IPS DF 6.9 (cell line): Measurements from ENCODE around the gene UBE3A.
"Not testable (repeated sequence)": the region's sequence is repeated elsewhere in the genome, so short reads cannot be mapped to it uniquely, and the experiment has no call there.

ENCODE experiments used
- DNase-seq: peaks from one replicate; pipeline ENCODE4 v3.0.0-alpha.2; 2013; ENCODE audit warnings: low read depth, low spot score
- H3K27ac ChIP-seq: one replicate; pipeline ENCODE4 v1.5.1; 2013; ENCODE audit warnings: low read length, control low read depth
- H3K27me3 ChIP-seq: 2 replicates; pipeline ENCODE4 v1.6.1; 2013; ENCODE audit warnings: mild to moderate bottlenecking, low read length; ENCODE audit not compliant: control insufficient read depth, insufficient read depth
- H3K36me3 ChIP-seq: 2 replicates; pipeline ENCODE4 v1.6.1; 2013; ENCODE audit warnings: low read length; ENCODE audit not compliant: control insufficient read depth, insufficient read depth
- H3K4me1 ChIP-seq: 2 replicates; pipeline ENCODE4 v1.6.1; 2013; ENCODE audit warnings: low read length; ENCODE audit not compliant: control insufficient read depth, insufficient read depth
- H3K4me3 ChIP-seq: 2 replicates; pipeline ENCODE4 v1.5.1; 2013; ENCODE audit warnings: mild to moderate bottlenecking, low read length
- H3K9me3 ChIP-seq: 2 replicates; pipeline ENCODE4 v1.6.1; 2013; ENCODE audit warnings: low read length, inconsistent platforms; ENCODE audit not compliant: control insufficient read depth, insufficient read depth
- WGBS: extraction: QIAGEN DNeasy Blood & Tissue Kit; methylation state at CpG from one replicate; pipeline ENCODE4 v1.1.7; 2013; ENCODE audit warnings: mixed read lengths, missing lambda C conversion rate; ENCODE audit not compliant: insufficient read length, insufficient coverage; 5-methylcytosine and 5-hydroxymethylcytosine counted together

Gene UBE3A

DNA sequence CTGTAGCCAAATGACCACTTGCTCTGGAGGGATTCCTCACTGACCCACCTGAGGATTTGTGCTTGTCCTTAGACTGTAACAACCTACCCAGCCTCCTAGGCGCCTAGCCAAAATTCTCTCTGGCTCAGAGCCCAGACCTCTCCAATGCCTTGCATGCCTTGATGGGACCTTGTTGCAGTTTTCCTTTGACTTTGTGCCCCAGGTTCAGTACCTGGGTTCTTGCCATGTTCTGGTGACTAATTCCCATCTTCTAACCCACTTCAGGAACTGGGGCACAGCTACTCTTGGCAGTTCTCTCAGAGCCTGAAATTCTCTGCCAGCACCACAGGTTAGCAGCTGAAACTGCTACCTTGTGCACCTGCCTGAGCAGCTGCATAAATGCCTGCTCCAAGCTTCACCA is 27.0 kb upstream of the UBE3A start:
- H3K27me3 ChIP-seq, result no peaks in the 10 kb centered on the region
- no peak for DNase-seq
- WGBS, result no CpG with 5 or more reads among the region's 1 CpG
- H3K27ac ChIP-seq, result no peak overlapping the region
- H3K36me3 ChIP-seq, result no peaks in the 10 kb centered on the region
- no peaks in the 10 kb centered on the region for H3K9me3 ChIP-seq
- no peak overlapping the region for H3K4me3 ChIP-seq
- H3K4me1 ChIP-seq, result no peaks in the 10 kb centered on the region

DNA sequence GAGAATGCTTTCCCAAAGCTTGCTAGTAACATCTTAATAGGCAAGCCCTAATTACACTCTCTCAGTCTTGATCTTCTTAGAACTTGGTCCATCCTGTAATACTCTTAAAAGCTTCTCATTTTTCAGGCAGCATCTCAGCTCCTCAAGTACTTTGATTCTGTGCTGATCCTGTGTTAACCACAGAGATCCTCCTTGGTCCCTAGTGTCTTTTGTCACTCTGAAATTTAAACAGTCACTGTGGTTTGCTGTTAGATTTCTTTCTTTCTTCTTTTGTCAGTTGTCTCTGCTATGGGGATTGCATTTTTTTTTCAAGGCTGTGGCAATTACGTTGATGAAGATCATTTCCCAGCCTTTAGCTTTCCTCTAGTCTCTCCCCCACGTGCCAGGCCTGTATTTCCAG is 26.0 kb upstream of the UBE3A start:
- Histone ChIP-seq H3K27me3 (no peaks in the 10 kb centered on the region), H3K9me3 (no peaks in the 10 kb centered on the region), H3K4me3 (no peak overlapping the region), H3K4me1 (no peaks in the 10 kb centered on the region), H3K36me3 (no peaks in the 10 kb centered on the region), H3K27ac (no peak overlapping the region)
- no CpG with 5 or more reads among the region's 2 CpGs for WGBS
- DNase-seq, result no peak

DNA sequence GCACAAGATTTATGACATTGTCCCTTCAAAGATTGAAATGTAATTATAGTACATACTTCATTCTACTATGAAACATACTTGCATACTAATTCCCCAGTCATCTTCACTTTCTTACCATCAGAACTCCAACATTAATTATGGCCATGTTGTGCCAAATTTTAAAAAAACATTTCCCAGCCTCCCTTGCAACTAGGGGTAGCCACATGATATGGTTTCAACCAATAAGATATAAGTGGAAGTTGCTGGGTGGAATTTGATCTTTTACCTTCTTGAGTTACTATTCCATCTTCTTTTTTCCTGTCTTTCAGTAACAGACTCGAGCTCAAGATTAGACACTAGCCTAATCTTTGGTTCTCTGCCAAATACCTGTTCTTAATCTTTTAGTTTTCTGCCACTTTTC is 25.6 kb upstream of the UBE3A start:
- WGBS, result no CpG with 5 or more reads among the region's 1 CpG
- no peaks in the 10 kb centered on the region for H3K27me3 ChIP-seq
- H3K27ac ChIP-seq, result no peak overlapping the region
- no peak for DNase-seq
- H3K4me3 ChIP-seq, result no peak overlapping the region
- H3K4me1 ChIP-seq, result no peaks in the 10 kb centered on the region
- H3K36me3 ChIP-seq, result no peaks in the 10 kb centered on the region
- no peaks in the 10 kb centered on the region for H3K9me3 ChIP-seq

DNA sequence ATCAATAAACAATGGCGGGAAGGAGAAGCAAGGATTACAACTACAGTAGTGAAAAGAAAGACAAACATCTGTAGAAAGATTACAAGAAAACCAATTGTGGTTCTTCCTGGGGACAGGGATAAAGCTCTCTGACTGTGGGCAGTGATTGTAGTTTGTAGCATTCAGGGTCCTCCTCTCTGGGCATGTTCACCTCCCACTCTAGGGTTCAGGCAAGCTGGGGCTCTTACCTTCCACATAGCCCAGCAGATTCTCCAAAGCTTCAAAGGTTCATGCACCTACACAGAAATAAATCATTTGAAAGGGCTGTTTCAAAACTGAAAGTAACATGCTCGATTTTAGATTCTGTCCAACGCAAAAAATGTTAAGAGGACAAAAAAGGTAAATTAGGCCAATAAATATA is 17.4 kb upstream of the UBE3A start:
- H3K27ac ChIP-seq, result no peak overlapping the region
- no peaks in the 10 kb centered on the region for H3K27me3 ChIP-seq
- no peak for DNase-seq
- H3K4me3 ChIP-seq, result no peak overlapping the region
- H3K4me1 ChIP-seq, result no peaks in the 10 kb centered on the region
- no peaks in the 10 kb centered on the region for H3K36me3 ChIP-seq
- no CpG with 5 or more reads among the region's 3 CpGs for whole genome bisulfite sequencing
- H3K9me3 ChIP-seq, result no peaks in the 10 kb centered on the region

DNA sequence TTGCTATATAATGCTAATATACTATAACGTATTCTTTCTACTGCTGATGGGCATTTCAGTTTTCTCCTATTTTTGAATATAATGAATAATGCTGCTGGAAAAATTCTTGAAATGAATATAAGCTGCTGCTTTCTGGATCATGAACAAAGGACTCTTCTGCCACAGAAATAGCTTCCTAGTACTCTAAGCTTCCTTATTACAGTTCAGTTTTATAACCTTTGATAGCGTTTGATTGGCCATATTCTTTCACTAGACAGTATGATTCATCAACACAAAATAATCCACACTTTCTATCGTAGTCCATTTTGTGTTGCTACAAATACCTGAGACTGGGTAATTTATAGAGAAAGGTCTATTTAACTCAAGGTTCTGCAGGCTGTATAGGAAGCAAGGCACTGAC is 16.4 kb upstream of the UBE3A start:
- no peaks in the 10 kb centered on the region for H3K9me3 ChIP-seq
- H3K4me3 ChIP-seq, result no peak overlapping the region
- no CpG with 5 or more reads among the region's 3 CpGs for WGBS
- DNase-seq, result no peak
- H3K4me1 ChIP-seq, result no peaks in the 10 kb centered on the region
- no peaks in the 10 kb centered on the region for H3K27me3 ChIP-seq
- H3K36me3 ChIP-seq, result no peaks in the 10 kb centered on the region
- no peak overlapping the region for H3K27ac ChIP-seq

DNA sequence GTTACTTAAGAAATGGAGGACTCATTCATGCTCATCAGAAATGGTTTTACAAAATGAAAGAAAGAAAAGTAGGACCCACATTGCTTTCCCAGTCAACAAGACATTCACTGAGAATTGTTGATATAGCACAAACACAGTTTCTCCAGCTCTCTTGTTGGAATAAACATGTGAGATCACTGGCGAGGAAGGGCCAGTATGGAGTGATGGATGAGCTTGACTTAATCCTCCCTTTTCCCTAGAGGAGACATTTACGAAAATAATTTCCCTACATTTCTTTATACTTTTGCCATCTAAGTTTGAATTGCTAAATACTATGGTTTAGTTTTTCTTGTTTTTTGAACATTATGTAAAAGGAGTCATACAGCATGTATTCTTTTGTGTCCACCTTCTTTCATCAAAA is 15.9 kb upstream of the UBE3A start:
- no peaks in the 10 kb centered on the region for H3K27me3 ChIP-seq
- H3K9me3 ChIP-seq, result no peaks in the 10 kb centered on the region
- H3K4me1 ChIP-seq, result no peaks in the 10 kb centered on the region
- no peak overlapping the region for H3K27ac ChIP-seq
- DNase-seq, result no peak
- H3K36me3 ChIP-seq, result no peaks in the 10 kb centered on the region
- WGBS, result no CpG with 5 or more reads among the region's 2 CpGs
- H3K4me3 ChIP-seq, result no peak overlapping the region

DNA sequence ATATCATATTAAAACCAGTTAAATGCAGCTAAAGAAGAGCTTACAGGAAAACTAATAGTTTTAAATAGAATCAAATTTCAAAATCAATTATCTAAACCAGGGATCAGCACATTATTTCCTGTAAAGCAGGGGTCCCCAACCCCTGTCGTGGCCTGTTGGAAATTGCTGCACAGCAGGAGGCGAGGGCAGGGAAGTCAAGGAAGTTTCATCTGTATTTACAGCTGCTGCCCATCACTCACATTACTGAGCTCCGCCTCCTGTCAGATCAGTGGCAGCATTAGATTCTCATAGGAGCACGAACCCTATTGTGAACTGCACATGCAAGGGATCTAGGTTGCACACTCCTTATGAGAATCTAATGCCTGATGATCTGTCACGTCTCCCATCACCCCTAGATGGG is 14.4 kb upstream of the UBE3A start:
- H3K27ac ChIP-seq, H3K4me3 ChIP-seq, DNase-seq, H3K36me3 ChIP-seq, H3K9me3 ChIP-seq, H3K4me1 ChIP-seq, H3K27me3 ChIP-seq: not testable (repeated sequence)
- WGBS, result no CpG with 5 or more reads among the region's 5 CpGs

DNA sequence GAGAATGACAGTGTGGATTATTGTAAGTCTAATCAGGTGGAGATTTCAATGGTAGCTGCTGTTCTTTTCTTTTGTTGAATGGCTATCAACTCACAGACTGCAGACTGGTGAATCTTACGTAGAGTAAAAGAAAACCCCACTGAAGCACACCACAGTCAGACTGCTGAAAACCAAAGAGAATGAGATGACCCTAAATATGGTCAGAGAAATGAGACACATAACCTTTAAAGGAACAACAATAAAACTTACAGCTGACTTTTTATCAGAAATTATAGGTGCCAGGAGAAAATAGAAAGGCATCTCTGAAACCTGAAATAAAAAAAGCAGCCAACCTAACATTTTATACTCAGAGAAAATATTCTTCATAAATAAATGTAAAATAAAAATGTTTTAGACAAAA is 12.7 kb upstream of the UBE3A start:
- no peak for DNase-seq
- H3K9me3 ChIP-seq, result no peaks in the 10 kb centered on the region
- WGBS, result no CpG with 5 or more reads among the region's 1 CpG
- H3K27ac ChIP-seq, result no peak overlapping the region
- no peaks in the 10 kb centered on the region for H3K4me1 ChIP-seq
- H3K36me3 ChIP-seq, result no peaks in the 10 kb centered on the region
- no peak overlapping the region for H3K4me3 ChIP-seq
- H3K27me3 ChIP-seq, result 0 out of 2 replicates have a peak, but pooled peaks cover 1% of the 10 kb centered on the region

DNA sequence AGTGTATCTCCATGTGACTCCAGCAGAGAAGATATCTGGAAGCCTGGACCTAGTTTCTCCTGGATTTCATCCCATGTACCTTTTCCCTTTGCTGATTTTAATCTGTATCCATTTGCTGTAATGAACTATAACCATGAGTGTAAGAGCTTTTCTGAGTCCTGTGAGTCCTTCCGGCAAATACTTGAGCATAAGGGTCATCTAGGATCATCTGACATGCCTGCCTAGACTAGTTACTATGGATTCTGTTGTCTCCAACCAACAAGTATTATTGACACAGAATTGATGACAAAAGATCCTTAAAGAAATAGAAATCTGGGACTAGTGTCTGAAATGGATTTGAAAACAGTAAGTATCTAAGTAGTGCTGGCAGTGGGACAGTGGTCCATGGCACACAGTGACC is 11.3 kb upstream of the UBE3A start:
- Histone ChIP-seq H3K27me3 (0 out of 2 replicates have a peak, but pooled peaks cover 1% of the 10 kb centered on the region), H3K4me1 (no peaks in the 10 kb centered on the region), H3K9me3 (no peaks in the 10 kb centered on the region), H3K36me3 (no peaks in the 10 kb centered on the region), H3K27ac (no peak overlapping the region), H3K4me3 (no peak overlapping the region)
- DNase-seq, result no peak
- no CpG with 5 or more reads among the region's 1 CpG for WGBS

DNA sequence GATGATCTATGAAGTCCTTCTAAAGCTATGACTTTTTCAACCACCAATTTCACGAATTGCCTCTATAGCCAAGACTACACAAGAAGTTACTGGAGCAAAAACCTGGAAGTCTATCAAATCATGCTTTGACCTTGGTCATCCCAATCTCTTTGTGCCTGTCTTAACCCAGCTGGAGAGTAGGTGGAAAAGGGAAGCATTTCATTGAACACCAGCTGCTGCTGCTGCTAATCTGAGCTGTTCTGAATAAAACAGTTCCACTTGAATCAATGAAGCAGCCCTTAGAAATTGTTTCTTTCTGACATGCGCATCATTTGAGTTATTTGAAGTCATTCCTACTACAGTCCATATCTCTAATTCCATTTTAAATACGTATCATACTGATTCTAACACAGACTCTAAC is 7.3 kb upstream of the UBE3A start:
- no peaks in the 10 kb centered on the region for H3K9me3 ChIP-seq
- 100% methylated on average over 2 of the region's 3 CpGs for WGBS

DNA sequence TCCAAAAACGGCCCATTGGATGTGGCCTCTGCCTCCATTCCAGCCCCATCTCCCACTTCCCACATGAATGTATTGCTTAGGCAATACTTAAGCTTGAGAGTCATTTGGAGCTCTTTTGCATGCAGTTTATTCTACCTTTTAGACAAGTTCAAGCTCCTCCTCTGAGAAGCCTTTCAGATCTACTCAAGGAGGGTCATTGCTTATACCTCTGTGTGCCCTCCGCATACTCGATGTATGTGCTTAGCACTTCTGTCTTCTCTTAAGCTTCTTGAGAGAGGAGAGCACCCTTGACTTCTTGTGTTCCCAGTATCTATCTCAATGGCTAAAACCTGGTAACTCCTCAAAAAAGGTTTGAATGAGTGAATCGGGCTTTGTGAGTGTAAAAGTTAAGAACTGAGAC is 6.6 kb upstream of the UBE3A start:
- H3K4me3 ChIP-seq, result no peak overlapping the region
- H3K9me3 ChIP-seq, result no peaks in the 10 kb centered on the region
- DNase-seq, result no peak
- no CpG with 5 or more reads among the region's 4 CpGs for WGBS
- no peak overlapping the region for H3K27ac ChIP-seq
- H3K4me1 ChIP-seq, result no peaks in the 10 kb centered on the region
- H3K27me3 ChIP-seq, result 0 out of 2 replicates have a peak, but pooled peaks cover 1% of the 10 kb centered on the region
- no peaks in the 10 kb centered on the region for H3K36me3 ChIP-seq

More for the DNA sequence above, 7.3 kb upstream of the UBE3A start:
- Histone ChIP-seq H3K4me1 (no peaks in the 10 kb centered on the region), H3K27me3 (0 out of 2 replicates have a peak, but pooled peaks cover 1% of the 10 kb centered on the region), H3K27ac (no peak overlapping the region), H3K4me3 (no peak overlapping the region), H3K36me3 (no peaks in the 10 kb centered on the region)
- no peak for DNase-seq
